Upper lobe of left lung (tissue), 6 donors: ENCODE measurements around the gene BTD. TPM values are rescaled to one million over a fixed set of nuclear protein-coding genes. Genes with fewer than 3 reads are reported as not detected.

Experiments
- ATAC-seq, 2 donors: fragments of 200-7000 bp; cut with Tn5 transposase; one replicate each; pipeline ENCODE4 v1.9.1; 2022; ENCODE audit warnings: mild to moderate bottlenecking in 2 of 2, moderate library complexity in 2 of 2; ENCODE audit not compliant: low FRiP score in 2 of 2
- DNase-seq, 2 donors: peaks; one replicate each; pipeline ENCODE4 v3.0.0-alpha.2; 2019 to 2020
- H3K27ac ChIP-seq, 4 donors: fragments of 200-600 bp; sonication (generic); one replicate each; pipeline ENCODE4 v1.5.1; 2016 to 2019
- H3K27me3 ChIP-seq, 4 donors: fragments of 200-600 bp; sonication (generic); one replicate each; pipeline ENCODE4 v1.5.1; 2017 to 2019
- H3K36me3 ChIP-seq, 4 donors: fragments of 200-600 bp; sonication (generic); one replicate each; pipeline ENCODE4 v1.5.1; 2016 to 2019
- H3K4me1 ChIP-seq, 4 donors: fragments of 200-600 bp; sonication (generic); one replicate each; pipeline ENCODE4 v1.5.1; 2018 to 2019
- H3K4me3 ChIP-seq, 4 donors: fragments of 200-600 bp; sonication (generic); one replicate each; pipeline ENCODE4 v1.5.1; 2017 to 2019; ENCODE audit warnings: mild to moderate bottlenecking in 2 of 4, moderate library complexity in 1 of 4
- H3K9me3 ChIP-seq, 4 donors: fragments of 200-600 bp; sonication (generic); one replicate each; pipeline ENCODE4 v1.5.1; 2018 to 2019
- CTCF ChIP-seq, 6 experiments: fragments of 450-650 bp in 4 of 6; fragments of 200-600 bp in 2 of 6; sonication (generic) in 2 of 6; IDR thresholded peaks; one replicate each; pipeline ENCODE4 v1.5.1; 2016 to 2019; ENCODE audit warnings: antibody characterized with exemption in 6 of 6
- EP300 ChIP-seq, 4 donors: sonication (generic); formaldehyde crosslinking; IDR thresholded peaks; one replicate each; pipeline ENCODE4 v1.5.1; 2017; ENCODE audit warnings: antibody characterized with exemption in 4 of 4, control low read depth in 2 of 4
- POLR2A ChIP-seq, 4 donors: fragments of 450-650 bp; IDR thresholded peaks; one replicate each; pipeline ENCODE4 v1.5.1; 2016 to 2017; ENCODE audit warnings: antibody characterized with exemption in 4 of 4, mild to moderate bottlenecking in 2 of 4
- POLR2AphosphoS5 ChIP-seq, 2 donors: sonication (generic); formaldehyde crosslinking; IDR thresholded peaks; one replicate each; pipeline ENCODE4 v1.5.1; 2017; ENCODE audit warnings: antibody characterized with exemption in 2 of 2
- WGBS, 2 donors: methylation state at CpG; one replicate each; pipeline ENCODE4 v1.1.5; 2017 to 2018; 5-methylcytosine and 5-hydroxymethylcytosine counted together
- total RNA-seq, 6 donors: library from RNA; depleted of rRNA in 4 of 6; stranded (reverse); fragments of >200 nt in 4 of 6; gene quantifications; one replicate each; pipeline versions ENCODE4 v1.1.0 to v1.2.1, GENCODE V29; 2016 to 2021
- donor health status: DM: no; HTN: no; CAD: no; lungs with moderate emphysema.
- donor health status: DM: no; HTN: yes; CAD: no; lungs with severe emphysema.

Gene BTD
- total RNA-seq, 6 donors from 2014 or later = 6.8 to 32.2 (median 21.8) TPM

GRCh38 chr3:15660055-15660935, 58.8 kb downstream of the BTD start:
- DNase-seq (no peak), ATAC-seq (no peak)
- Histone ChIP-seq H3K4me3 (no peak overlapping the region), H3K36me3 (no peaks in the 10 kb centered on the region), H3K27me3 (no peaks in the 10 kb centered on the region), H3K27ac (no peak overlapping the region), H3K9me3 (peaks cover 12 to 22% (median 14%) of the 10 kb centered on the region in 4 donors), H3K4me1 (no peaks in the 10 kb centered on the region)
- 72 to 82% methylated on average over 7 of the region's 7 CpGs for WGBS, 2 donors
- TF ChIP-seq POLR2AphosphoS5 (IDR thresholded peaks at IDR 0.05) (no peak), CTCF (IDR thresholded peaks at IDR 0.05) (no peak), EP300 (IDR thresholded peaks at IDR 0.05) (no peak), POLR2A (IDR thresholded peaks at IDR 0.05) (no peak)

- WGBS, 2 donors = 83 to 88% methylated on average over 1 of the region's 1 CpG
- no peak for ATAC-seq
- Histone ChIP-seq H3K27me3 (no peaks in the 10 kb centered on the region), H3K4me1 (no peaks in the 10 kb centered on the region), H3K27ac (no peak overlapping the region), H3K9me3 (no peaks in the 10 kb centered on the region), H3K36me3 (peaks cover 0 to 4% (median 0%) of the 10 kb centered on the region in 4 donors), H3K4me3 (no peak overlapping the region)
- no peak for DNase-seq
- TF ChIP-seq POLR2AphosphoS5 (IDR thresholded peaks at IDR 0.05) = no peak
- no peak for TF ChIP-seq POLR2A (IDR thresholded peaks at IDR 0.05)
- no peak for TF ChIP-seq EP300 (IDR thresholded peaks at IDR 0.05)
- TF ChIP-seq CTCF (IDR thresholded peaks at IDR 0.05) = no peak
Measured at GRCh38 chr3:15664144-15664543, 62.6 kb downstream of the BTD start.

GRCh38 chr3:15665510-15666150, 64.1 kb downstream of the BTD start:
- WGBS, 2 donors = 96% methylated on average over 5 of the region's 5 CpGs
- DNase-seq (no peak), ATAC-seq (no peak)
- Histone ChIP-seq H3K36me3 (peaks cover 0 to 17% (median 9%) of the 10 kb centered on the region in 4 donors), H3K4me3 (no peak overlapping the region), H3K27me3 (no peaks in the 10 kb centered on the region), H3K9me3 (no peaks in the 10 kb centered on the region), H3K27ac (no peak overlapping the region), H3K4me1 (no peaks in the 10 kb centered on the region)
- TF ChIP-seq POLR2A (IDR thresholded peaks at IDR 0.05) (no peak), EP300 (IDR thresholded peaks at IDR 0.05) (no peak), POLR2AphosphoS5 (IDR thresholded peaks at IDR 0.05) (no peak), CTCF (IDR thresholded peaks at IDR 0.05) (no peak)

GRCh38 chr3:15666277-15666676, 64.7 kb downstream of the BTD start:
- 85 to 88% methylated on average over 5 of the region's 5 CpGs for WGBS, 2 donors

More at GRCh38 chr3:15666277-15666676, 64.7 kb downstream of the BTD start:
- DNase-seq (no peak), ATAC-seq (no peak)
- no peaks in the 10 kb centered on the region for H3K4me1 ChIP-seq
- no peak for TF ChIP-seq EP300 (IDR thresholded peaks at IDR 0.05)
- no peak for TF ChIP-seq POLR2A (IDR thresholded peaks at IDR 0.05)
- no peak for TF ChIP-seq POLR2AphosphoS5 (IDR thresholded peaks at IDR 0.05)
- TF ChIP-seq CTCF (IDR thresholded peaks at IDR 0.05) = no peak
- no peaks in the 10 kb centered on the region for H3K9me3 ChIP-seq
- peaks cover 0 to 23% (median 10%) of the 10 kb centered on the region in 4 donors for H3K36me3 ChIP-seq
- H3K27me3 ChIP-seq = no peaks in the 10 kb centered on the region
- H3K27ac ChIP-seq = no peak overlapping the region
- H3K4me3 ChIP-seq = no peak overlapping the region
